IPS-NIHi11 (cell line): ENCODE results near the gene CBR1.

Experiments used
- DNase-seq: peaks from one replicate; pipeline ENCODE4 v3.0.0; 2012; ENCODE audit warnings: mixed read lengths, low spot score

Gene CBR1

GRCh38 chr21:36069713-36070583 is at the start of gene CBR1:
Gene CBR1 (plus strand): TSS chr21:36070024. CDS start chr21:36070116, 92 bp downstream.
- DNase-seq, result peak; percentile 89

- DNase-seq, result no peak
Measured at GRCh38 chr21:36021251-36021837, 48.5 kb upstream of the CBR1 start.

- no peak for DNase-seq
Measured at GRCh38 chr21:36022427-36023091, 47.3 kb upstream of the CBR1 start.

- no peak for DNase-seq
Measured at GRCh38 chr21:36023092-36023480, 46.7 kb upstream of the CBR1 start.

- no peak for DNase-seq
Measured at GRCh38 chr21:36024782-36025181, 45.0 kb upstream of the CBR1 start.

GRCh38 chr21:36027347-36027746 is 42.5 kb upstream of the CBR1 start:
- no peak for DNase-seq

- peak; percentile 91 for DNase-seq
Measured at GRCh38 chr21:36028127-36029069, 41.4 kb upstream of the CBR1 start.

GRCh38 chr21:36029309-36029708 is 40.5 kb upstream of the CBR1 start:
- DNase-seq, result no peak

- no peak for DNase-seq
Measured at GRCh38 chr21:36030581-36031189, 39.1 kb upstream of the CBR1 start.

GRCh38 chr21:36032647-36033406 is 37.0 kb upstream of the CBR1 start:
- DNase-seq, result no peak

GRCh38 chr21:36034211-36034913 is 35.5 kb upstream of the CBR1 start:
- DNase-seq, result no peak

- peak; percentile 46 for DNase-seq
Measured at GRCh38 chr21:36035381-36035791, 34.4 kb upstream of the CBR1 start.

- no peak for DNase-seq
Measured at GRCh38 chr21:36038701-36039497, 30.9 kb upstream of the CBR1 start.

GRCh38 chr21:36039861-36040260 is 30.0 kb upstream of the CBR1 start:
- DNase-seq, result no peak

- no peak for DNase-seq
Measured at GRCh38 chr21:36040389-36040788, 29.4 kb upstream of the CBR1 start.

GRCh38 chr21:36041910-36042309 is 27.9 kb upstream of the CBR1 start:
- no peak for DNase-seq

- no peak for DNase-seq
Measured at GRCh38 chr21:36044056-36044455, 25.8 kb upstream of the CBR1 start.

- no peak for DNase-seq
Measured at GRCh38 chr21:36045993-36046392, 23.8 kb upstream of the CBR1 start.

- no peak for DNase-seq
Measured at GRCh38 chr21:36047139-36047538, 22.7 kb upstream of the CBR1 start.
